HS-27A (cell line): ENCODE measurements around the gene SH3RF2.

Experiments used
- DNase-seq: peaks from one replicate; pipeline ENCODE4 v3.0.0-alpha.2; 2012; ENCODE audit warnings: low read depth, missing footprints

The SH3RF2 gene

GRCh38 chr5:145922059-145922458 is 14.3 kb upstream of the SH3RF2 start:
- DNase-seq = no peak

DNA sequence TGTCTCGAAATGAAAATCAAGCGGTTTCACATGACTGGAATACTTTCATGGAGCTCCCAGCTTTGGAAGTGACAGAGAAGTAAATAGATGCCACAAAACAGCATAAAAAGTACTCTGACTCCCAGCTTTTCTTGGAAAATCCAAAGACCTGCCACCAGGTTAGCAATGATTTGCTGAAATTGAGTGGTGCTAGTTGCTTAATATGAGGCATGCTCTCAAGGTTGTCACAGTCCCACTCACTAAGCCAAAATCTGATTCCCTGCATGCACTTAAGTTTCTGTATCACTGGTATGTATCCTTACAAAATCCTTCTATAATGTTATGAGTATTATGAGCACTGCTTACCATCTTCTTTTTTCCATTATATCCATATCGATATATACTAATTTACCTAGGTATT is 13.0 kb upstream of the SH3RF2 start:
- no peak for DNase-seq

- no peak for DNase-seq
Measured at GRCh38 chr5:145924849-145925248, 11.5 kb upstream of the SH3RF2 start.

GRCh38 chr5:145925353-145925752 is 11.0 kb upstream of the SH3RF2 start:
- DNase-seq = peak; percentile 71

DNA sequence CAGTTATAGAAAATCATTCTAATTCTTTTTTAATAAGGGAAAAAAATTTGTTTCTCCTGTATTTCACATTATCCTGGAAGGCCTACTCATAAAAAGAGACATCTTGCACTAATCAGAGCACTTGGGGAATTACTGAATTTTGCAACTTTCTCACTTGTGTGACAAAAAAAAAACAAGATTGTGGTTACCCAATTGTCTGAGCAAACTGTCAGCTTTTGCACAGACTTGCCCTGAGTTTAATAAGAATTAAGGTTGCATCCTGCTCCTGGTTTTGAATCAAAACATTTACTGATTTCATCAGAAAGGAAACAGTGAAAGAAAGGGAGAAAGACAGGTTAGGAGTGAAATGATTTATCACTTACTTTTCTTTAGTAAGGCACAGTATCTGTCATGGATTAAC is 10.6 kb upstream of the SH3RF2 start:
- no peak for DNase-seq

- no peak for DNase-seq
Measured at GRCh38 chr5:145931718-145932117, 4.7 kb upstream of the SH3RF2 start.

DNA sequence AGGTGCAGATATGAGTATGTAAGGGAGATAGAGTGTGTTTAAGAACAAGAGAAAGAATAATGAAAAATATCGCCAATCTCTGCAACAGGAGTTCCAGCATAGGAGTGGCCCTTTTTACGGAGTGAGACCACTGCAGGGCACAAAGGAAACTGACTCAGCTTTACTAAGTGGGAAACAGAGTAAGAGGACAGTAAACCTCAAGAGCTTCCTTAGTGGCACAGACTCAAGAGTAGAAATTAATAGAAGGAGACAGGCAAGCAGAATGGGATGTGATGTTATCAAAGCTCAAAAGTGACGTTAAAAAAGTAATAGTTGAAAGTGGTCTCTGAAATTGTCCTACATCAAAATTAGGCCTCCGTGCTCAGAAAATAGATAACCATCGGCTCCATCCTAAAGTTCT is 2.1 kb upstream of the SH3RF2 start:
- DNase-seq = no peak

GRCh38 chr5:145937432-145938250 is 1.3 kb downstream of the SH3RF2 start:
- no peak for DNase-seq

DNA sequence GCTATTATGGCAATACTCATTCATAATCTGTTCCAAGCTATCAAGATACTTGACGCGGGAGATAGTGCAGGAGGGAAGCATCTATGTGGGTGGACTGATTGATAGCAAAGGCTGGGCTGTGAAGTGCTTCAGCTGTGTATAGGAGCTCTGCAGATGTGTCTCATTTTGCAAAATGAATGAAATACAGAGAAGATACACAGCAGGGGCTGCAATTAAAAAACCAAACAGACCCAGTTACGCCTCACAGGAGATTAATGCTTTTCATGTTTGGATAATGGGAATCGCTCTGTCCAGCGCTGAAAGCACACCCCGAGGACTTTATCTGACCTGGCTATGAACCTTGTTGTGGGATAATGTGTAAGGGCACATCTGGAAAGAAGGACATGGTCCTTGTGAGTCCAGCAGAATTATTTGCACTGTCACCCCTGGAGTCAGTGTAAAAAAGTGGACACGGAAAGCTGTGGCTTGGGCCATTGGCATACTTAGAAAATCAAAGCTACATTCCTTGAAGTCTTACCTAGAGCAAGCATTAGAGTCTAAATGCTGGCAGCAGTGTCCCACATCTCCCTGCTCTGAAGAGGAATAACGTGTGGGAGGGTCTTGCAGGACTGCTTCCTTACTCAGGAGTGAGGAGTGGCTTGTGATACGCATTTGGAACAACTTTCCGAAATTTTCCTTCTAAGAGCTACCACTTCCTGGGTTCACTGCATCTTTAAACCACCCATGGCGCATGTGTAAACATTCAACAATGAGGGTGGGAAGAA is 2.6 kb downstream of the SH3RF2 start:
- DNase-seq = no peak

DNA sequence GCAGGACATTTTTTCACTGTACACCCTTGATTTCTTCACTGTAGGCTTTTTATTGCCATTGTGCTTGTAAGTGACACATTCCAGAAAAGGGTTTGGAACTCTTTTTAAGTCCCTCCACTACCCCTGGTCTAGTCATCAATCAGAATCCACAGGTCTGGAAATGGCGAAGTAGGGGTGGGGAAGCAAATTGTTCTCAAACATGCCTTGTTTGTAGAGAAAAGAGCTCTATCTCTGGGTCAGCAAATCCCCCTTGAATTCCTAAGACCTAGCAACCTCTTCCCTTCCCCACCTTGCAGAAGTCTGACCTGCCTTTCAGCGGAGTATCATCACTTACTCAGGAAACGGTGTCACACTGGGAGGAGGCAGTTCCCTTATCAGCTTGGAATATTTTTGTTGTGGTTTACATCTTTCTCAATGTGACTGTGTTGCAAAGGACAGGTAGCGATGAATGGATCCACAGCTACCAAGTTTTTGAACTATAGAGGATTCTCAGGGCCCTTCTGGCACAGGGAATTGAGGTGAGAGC is 3.2 kb downstream of the SH3RF2 start:
- no peak for DNase-seq

DNA sequence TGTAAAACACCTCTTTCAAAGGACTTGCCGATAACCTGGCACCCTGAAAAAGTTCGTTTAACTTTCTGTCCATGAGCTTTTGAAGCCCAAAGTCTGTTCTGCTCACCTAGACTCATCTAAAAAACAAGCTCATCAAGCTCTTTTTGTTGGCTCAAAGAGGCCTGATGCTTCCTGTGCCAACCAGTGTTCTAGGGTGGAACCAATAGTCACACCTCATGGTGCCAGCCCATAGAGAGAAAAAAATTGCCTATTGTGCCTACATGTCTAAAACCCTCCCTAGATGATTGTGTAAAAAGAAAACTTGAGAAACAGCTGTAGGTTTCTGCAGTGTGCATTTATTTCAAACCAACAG is 4.7 kb downstream of the SH3RF2 start:
- DNase-seq = no peak

- no peak for DNase-seq
Measured at GRCh38 chr5:145941448-145942130, 5.2 kb downstream of the SH3RF2 start.

DNA sequence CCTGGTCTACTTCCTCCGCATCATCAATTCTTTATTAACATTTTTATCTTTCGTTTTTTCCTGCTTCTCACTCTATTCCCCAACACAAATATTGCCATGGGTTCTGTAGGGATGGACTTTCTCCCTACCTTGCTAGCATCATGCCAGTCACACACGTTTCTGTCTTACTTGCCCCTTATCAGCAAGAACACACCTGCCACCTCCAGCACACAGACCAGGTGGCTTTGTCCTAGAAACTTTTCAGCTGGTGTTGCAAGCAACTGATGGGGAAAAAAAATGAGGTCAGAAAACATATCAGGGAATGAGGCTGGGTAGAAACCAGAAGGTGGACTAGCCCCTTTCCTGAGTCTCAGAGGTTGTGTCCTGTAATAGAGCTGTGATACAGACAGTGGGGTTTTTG is 5.8 kb downstream of the SH3RF2 start:
- DNase-seq = no peak

DNA sequence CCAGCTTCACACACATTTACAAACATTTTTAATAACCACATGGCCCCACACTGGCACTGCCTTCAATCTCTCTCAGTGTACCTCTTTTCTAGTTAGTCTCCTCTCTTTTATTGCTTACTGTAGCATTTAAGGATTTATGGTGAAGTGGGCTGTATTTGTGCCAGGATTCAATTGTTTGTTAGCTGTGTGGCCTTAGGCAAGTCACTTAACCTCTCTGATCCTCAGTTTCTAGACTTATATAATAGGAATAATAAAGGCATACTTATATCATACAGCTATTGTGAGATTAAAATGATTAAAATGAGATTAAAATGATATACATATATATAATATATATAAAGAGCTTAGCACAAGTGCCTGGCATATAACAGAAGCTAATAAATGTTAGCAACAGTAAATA is 6.4 kb downstream of the SH3RF2 start:
- no peak for DNase-seq

- DNase-seq = no peak
Measured at GRCh38 chr5:145943674-145944121, 7.3 kb downstream of the SH3RF2 start.

GRCh38 chr5:145944328-145944727 is 8.0 kb downstream of the SH3RF2 start:
- no peak for DNase-seq

GRCh38 chr5:145945620-145946111 is 9.3 kb downstream of the SH3RF2 start:
- no peak for DNase-seq

DNA sequence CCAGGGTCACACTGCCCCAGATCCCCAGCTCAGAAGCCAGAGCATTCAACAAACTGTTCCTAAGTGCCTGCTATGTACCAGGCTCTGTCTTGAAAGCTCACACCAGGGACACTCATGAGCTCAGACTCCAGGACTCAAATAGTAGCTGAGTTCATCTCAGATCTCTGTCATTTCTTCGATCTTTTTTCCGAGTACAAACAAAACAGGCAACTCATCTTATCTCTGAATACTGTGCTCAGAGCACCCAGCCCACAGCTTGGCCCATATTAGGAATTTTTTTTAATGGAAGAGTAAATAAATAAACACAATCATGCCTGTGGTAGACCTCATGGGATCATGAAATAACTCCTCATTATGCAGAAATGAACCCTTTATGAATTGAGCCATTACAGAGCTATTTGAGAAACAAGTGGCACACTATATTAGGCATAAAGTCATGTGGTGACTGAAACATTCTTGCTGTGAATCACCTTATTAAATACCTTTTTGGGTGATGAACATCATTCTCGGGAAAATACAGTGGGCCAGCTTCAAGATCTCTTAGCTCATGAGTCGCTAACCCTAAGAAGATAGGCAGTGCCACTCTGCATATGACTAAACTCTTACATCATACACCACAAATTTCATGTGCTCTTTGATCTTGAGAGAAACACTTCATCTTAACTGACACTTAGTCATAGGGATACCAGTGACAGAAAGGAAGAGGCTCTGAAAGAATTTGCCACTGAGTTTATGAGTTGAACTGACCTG is 9.9 kb downstream of the SH3RF2 start:
- no peak for DNase-seq

DNA sequence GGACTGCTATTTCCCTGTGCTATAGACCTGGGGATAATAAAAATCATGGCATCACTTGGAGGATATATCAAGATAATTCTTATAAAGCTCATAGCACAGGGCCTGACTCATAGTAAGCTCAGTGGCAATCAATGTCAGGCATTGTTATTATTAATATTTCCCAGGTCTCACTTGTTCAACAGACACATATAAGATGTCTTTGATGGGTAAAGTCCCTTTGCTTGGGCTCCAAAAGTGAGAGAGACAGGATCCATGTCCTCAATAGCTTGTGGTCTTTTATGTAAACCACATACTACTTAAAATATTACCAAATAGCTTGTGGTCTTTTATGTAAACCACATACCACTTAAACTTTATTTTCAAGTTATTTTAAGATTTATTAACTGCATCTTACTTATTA is 11.2 kb downstream of the SH3RF2 start:
- no peak for DNase-seq

- DNase-seq = no peak
Measured at GRCh38 chr5:145948047-145948446, 11.7 kb downstream of the SH3RF2 start.

DNA sequence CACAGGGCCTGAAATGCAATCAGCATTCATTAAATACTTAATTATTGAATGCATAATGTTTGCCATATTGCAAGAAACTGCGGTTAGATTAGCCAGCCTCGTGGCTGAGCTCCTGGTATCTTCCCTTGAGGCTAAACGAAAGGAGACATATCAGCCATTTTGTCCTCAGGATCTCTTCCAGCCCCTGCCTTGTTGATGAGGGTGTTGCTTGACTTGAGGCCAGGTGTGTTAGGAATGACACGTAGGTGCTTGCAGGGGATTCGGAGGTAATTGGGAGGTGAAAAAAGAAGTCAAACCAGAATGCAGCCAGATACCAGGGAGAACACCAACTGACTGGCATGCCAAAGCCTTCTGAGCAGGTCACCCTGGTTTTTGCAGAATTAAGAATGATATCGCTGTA is 12.5 kb downstream of the SH3RF2 start:
- DNase-seq = no peak

DNA sequence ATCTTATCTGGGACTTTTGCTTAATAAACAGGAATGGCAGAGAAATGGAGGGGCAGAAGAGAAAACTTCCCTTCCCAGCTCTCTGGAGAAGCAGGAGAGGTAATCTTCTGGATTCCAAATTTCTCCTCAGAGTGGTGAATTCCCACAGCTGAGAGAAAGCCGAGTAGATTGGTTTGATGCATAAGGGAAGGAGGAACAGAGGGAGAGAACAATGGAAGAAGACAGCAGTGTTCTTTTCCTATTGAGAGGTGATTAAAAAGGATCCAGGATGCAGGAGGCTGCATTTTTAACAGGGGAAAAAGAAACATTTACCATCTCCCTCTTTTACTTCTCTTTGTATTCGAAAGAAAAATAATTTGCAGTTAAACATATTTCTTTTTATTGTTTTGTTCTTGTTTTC is 13.1 kb downstream of the SH3RF2 start:
- DNase-seq = no peak
